ENCODE measurements around the gene EPS15.

Gene EPS15

DNA sequence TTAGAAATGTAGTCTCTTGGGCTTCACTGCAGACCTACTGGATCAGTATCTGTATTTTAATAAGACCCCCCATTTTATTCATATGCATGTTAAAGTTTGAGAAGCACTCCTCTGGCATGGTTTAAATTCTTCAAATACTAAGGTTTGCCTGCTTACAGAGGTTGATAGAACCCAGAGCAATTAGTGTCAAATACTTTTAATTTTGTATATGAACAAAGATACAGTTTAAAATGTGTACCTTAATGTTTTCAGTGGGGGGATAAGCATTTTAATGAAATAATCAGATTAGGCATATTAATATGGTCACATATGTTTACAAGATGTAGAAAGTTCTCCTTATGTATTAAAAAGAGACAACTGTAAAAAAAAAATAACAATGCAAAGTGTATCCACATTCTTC lies 40.4 kb upstream of the EPS15 start:
- DNase-seq (ENCODE audit: insufficient read length, low spot score), result no peak
- FAIRE-seq, result no peak
- no peak for TF ChIP-seq POLR2AphosphoS5 (IDR thresholded peaks at IDR 0.05; ENCODE audit: low read depth, low read length)
- TF ChIP-seq TAF1 (IDR thresholded peaks at IDR 0.05; ENCODE audit: low read depth, low read length), result no peak
- TF ChIP-seq SPI1 (IDR thresholded peaks at IDR 0.05; ENCODE audit: low read depth, low read length), result no peak
- TF ChIP-seq POLR2A (IDR thresholded peaks at IDR 0.05; ENCODE audit: low read depth, low read length), result no peak
- TF ChIP-seq POU2F2 (IDR thresholded peaks at IDR 0.05; ENCODE audit: low read depth, low read length), result no peak
- no peak for TF ChIP-seq PAX5 (IDR thresholded peaks at IDR 0.05; ENCODE audit: insufficient read depth, low read length, severe bottlenecking)

DNA sequence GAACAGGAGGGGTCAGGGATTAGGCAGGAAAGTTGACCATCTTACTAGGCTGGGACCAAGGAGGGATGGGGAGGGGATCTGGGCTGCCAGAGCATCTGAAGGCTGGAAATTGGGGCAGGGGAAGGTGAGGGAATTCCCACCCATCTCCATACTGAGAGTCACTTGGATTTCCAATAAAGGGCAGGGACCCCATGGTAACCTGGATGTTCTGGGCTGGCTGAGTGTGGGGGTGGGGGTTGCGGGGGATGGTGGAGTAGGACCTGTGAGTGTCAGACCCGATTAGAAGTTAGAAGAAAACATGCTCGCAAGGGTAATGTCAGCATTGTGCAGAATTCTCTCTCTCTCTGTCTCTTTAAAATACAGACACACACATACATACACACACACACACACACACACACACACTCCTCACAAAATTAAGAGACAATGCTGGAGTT lies 40.0 kb upstream of the EPS15 start:
- DNase-seq (ENCODE audit: insufficient read length, low spot score), result no peak
- FAIRE-seq, result no peak
- TF ChIP-seq POLR2A (IDR thresholded peaks at IDR 0.05; ENCODE audit: low read depth, low read length), result no peak
- no peak for TF ChIP-seq SPI1 (IDR thresholded peaks at IDR 0.05; ENCODE audit: low read depth, low read length)
- no peak for TF ChIP-seq PAX5 (IDR thresholded peaks at IDR 0.05; ENCODE audit: insufficient read depth, low read length, severe bottlenecking)
- no peak for TF ChIP-seq POU2F2 (IDR thresholded peaks at IDR 0.05; ENCODE audit: low read depth, low read length)
- no peak for TF ChIP-seq TAF1 (IDR thresholded peaks at IDR 0.05; ENCODE audit: low read depth, low read length)
- no peak for TF ChIP-seq POLR2AphosphoS5 (IDR thresholded peaks at IDR 0.05; ENCODE audit: low read depth, low read length)

- no peak for FAIRE-seq
- TF ChIP-seq PAX5 (IDR thresholded peaks at IDR 0.05; ENCODE audit: insufficient read depth, low read length, severe bottlenecking) (no peak), POU2F2 (IDR thresholded peaks at IDR 0.05; ENCODE audit: low read depth, low read length) (no peak), TAF1 (IDR thresholded peaks at IDR 0.05; ENCODE audit: low read depth, low read length) (no peak), SPI1 (IDR thresholded peaks at IDR 0.05; ENCODE audit: low read depth, low read length) (no peak), POLR2A (IDR thresholded peaks at IDR 0.05; ENCODE audit: low read depth, low read length) (no peak), POLR2AphosphoS5 (IDR thresholded peaks at IDR 0.05; ENCODE audit: low read depth, low read length) (no peak)
- DNase-seq (ENCODE audit: insufficient read length, low spot score), result no peak
Measured at GRCh38 chr1:51558375-51558924, 39.4 kb upstream of the EPS15 start.

DNA sequence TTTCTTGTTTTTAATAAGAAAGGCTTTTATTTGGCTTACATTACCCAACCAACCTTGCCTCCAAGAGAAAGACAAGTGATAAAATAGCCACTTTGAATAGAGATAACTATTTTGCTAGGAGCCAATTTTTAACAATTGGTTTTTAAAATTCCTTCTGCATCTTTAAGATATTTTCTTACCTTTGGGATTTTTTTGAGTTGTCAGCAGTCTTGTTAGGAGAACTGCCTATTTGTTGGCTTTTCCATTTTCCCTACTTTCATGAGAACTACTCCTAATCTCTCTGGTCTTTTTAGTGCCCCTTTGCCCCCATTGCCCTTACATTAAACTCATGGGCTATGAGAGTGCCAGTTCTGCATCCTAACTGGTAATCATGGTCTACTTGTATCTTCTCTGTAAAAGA lies 38.1 kb upstream of the EPS15 start:
- TF ChIP-seq POU2F2 (IDR thresholded peaks at IDR 0.05; ENCODE audit: low read depth, low read length) (no peak), PAX5 (IDR thresholded peaks at IDR 0.05; ENCODE audit: insufficient read depth, low read length, severe bottlenecking) (no peak), TAF1 (IDR thresholded peaks at IDR 0.05; ENCODE audit: low read depth, low read length) (no peak), SPI1 (IDR thresholded peaks at IDR 0.05; ENCODE audit: low read depth, low read length) (no peak), POLR2A (IDR thresholded peaks at IDR 0.05; ENCODE audit: low read depth, low read length) (no peak), POLR2AphosphoS5 (IDR thresholded peaks at IDR 0.05; ENCODE audit: low read depth, low read length) (no peak)
- DNase-seq (ENCODE audit: insufficient read length, low spot score) (no peak), FAIRE-seq (no peak)

- DNase-seq (ENCODE audit: insufficient read length, low spot score) (no peak), FAIRE-seq (no peak)
- TF ChIP-seq PAX5 (IDR thresholded peaks at IDR 0.05; ENCODE audit: insufficient read depth, low read length, severe bottlenecking) (no peak), POU2F2 (IDR thresholded peaks at IDR 0.05; ENCODE audit: low read depth, low read length) (no peak), POLR2A (IDR thresholded peaks at IDR 0.05; ENCODE audit: low read depth, low read length) (no peak), TAF1 (IDR thresholded peaks at IDR 0.05; ENCODE audit: low read depth, low read length) (no peak), POLR2AphosphoS5 (IDR thresholded peaks at IDR 0.05; ENCODE audit: low read depth, low read length) (no peak), SPI1 (IDR thresholded peaks at IDR 0.05; ENCODE audit: low read depth, low read length) (no peak)
Measured at GRCh38 chr1:51555866-51556619, 37.0 kb upstream of the EPS15 start.

DNA sequence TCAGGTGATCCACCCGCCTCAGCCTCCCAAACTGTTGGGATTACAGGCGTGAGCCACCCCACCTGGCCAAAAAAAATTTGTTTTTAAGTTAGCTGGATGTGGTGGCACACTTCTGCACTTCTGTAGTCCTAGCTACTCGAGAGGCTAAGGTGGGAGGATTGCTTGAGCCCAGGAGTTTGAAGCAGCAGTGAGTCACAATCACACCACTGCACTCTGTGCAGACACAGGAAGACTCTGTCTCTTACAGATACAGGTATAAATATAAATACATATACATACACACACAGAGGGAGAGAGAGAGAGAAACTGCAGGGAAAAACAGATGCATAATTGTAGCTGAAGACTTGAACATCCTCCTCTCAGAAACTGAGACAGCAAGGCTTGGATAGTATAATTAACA lies 34.8 kb upstream of the EPS15 start:
- TF ChIP-seq POLR2A (IDR thresholded peaks at IDR 0.05; ENCODE audit: low read depth, low read length), result no peak
- no peak for TF ChIP-seq SPI1 (IDR thresholded peaks at IDR 0.05; ENCODE audit: low read depth, low read length)
- TF ChIP-seq POLR2AphosphoS5 (IDR thresholded peaks at IDR 0.05; ENCODE audit: low read depth, low read length), result no peak
- no peak for TF ChIP-seq POU2F2 (IDR thresholded peaks at IDR 0.05; ENCODE audit: low read depth, low read length)
- TF ChIP-seq PAX5 (IDR thresholded peaks at IDR 0.05; ENCODE audit: insufficient read depth, low read length, severe bottlenecking), result no peak
- no peak for TF ChIP-seq TAF1 (IDR thresholded peaks at IDR 0.05; ENCODE audit: low read depth, low read length)
- FAIRE-seq, result no peak
- DNase-seq (ENCODE audit: insufficient read length, low spot score), result no peak

- TF ChIP-seq POLR2AphosphoS5 (IDR thresholded peaks at IDR 0.05; ENCODE audit: low read depth, low read length) (no peak), POU2F2 (IDR thresholded peaks at IDR 0.05; ENCODE audit: low read depth, low read length) (no peak), TAF1 (IDR thresholded peaks at IDR 0.05; ENCODE audit: low read depth, low read length) (no peak), SPI1 (IDR thresholded peaks at IDR 0.05; ENCODE audit: low read depth, low read length) (no peak), POLR2A (IDR thresholded peaks at IDR 0.05; ENCODE audit: low read depth, low read length) (no peak), PAX5 (IDR thresholded peaks at IDR 0.05; ENCODE audit: insufficient read depth, low read length, severe bottlenecking) (no peak)
- DNase-seq (ENCODE audit: insufficient read length, low spot score), result no peak
- FAIRE-seq, result no peak
Measured at GRCh38 chr1:51552929-51553807, 34.1 kb upstream of the EPS15 start.

DNA sequence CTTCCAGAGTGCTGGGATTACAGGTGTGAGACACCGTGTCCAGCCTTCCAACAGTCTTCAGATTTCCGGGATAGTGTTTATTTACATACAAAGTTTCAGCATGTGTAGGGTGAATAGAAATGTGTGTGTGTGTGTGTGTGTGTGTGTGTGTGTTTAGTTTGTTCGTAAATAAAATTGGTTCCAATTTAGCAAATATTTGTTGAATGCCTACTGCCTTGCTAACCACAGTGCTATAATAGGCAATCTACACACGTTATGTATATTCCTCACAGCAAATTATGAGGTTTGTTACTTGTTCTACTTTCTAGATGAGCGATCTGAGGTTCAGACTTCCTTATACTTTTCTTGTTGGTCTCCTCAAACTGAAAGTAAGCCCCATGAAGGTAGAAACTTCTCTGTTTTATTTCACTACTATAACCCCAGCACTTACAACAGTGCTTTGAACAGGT lies 32.8 kb upstream of the EPS15 start:
- TF ChIP-seq SPI1 (IDR thresholded peaks at IDR 0.05; ENCODE audit: low read depth, low read length) (peak; percentile 68), POLR2AphosphoS5 (IDR thresholded peaks at IDR 0.05; ENCODE audit: low read depth, low read length) (no peak)
- peak; percentile 51 for FAIRE-seq
- no peak for DNase-seq (ENCODE audit: insufficient read length, low spot score)

DNA sequence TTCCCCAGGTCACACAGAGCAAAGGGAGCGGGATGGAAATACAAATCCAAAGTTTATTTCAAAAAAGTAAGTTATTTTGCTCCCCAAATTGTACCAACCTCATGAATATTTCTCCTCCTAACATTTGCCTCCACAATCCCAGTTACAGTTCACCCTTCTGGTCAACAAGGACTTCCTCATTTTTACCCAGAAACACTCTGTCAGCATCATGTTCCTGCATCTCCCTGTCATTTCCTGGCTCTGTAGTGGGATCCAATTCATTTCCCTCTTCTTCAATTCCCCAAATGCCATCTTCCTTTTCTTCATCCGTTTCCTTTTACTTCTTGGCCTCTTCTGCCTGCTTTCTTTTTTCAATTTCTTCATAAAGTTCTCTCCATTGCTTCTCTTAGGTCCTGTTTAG lies 32.0 kb upstream of the EPS15 start:
- FAIRE-seq (no peak), DNase-seq (ENCODE audit: insufficient read length, low spot score) (no peak)
- no peak for TF ChIP-seq TAF1 (IDR thresholded peaks at IDR 0.05; ENCODE audit: low read depth, low read length)
- TF ChIP-seq POU2F2 (IDR thresholded peaks at IDR 0.05; ENCODE audit: low read depth, low read length), result no peak
- TF ChIP-seq SPI1 (IDR thresholded peaks at IDR 0.05; ENCODE audit: low read depth, low read length), result peak; percentile 79

Measured in GM12891 (cell line).